ENCODE results near the gene TMEM221. TPM values are rescaled to one million over a fixed set of nuclear protein-coding genes. Genes with fewer than 3 reads are reported as not detected.

Gene TMEM221
- total and polyA plus RNA-seq, 11 donors, result 0.04 to 0.52 TPM; not detected in 9

- H3K9me3 ChIP-seq, result peaks cover 0 to 15% (median 2%) of the 10 kb centered on the region in 12 donors
- ATAC-seq (no peak), DNase-seq (no peak)
- H3K27ac ChIP-seq, result no peak overlapping the region
- H3K36me3 ChIP-seq, result no peaks in the 10 kb centered on the region
- peaks cover 0 to 16% (median 6%) of the 10 kb centered on the region in 9 donors for H3K27me3 ChIP-seq
- H3K4me1 ChIP-seq, result peaks cover 2 to 33% (median 15%) of the 10 kb centered on the region in 12 donors
- no peak overlapping the region for H3K4me3 ChIP-seq
- 51 to 63% (median 62%) methylated on average over 1 of the region's 1 CpG for WGBS, 4 donors
- TF ChIP-seq, protein P1, sequence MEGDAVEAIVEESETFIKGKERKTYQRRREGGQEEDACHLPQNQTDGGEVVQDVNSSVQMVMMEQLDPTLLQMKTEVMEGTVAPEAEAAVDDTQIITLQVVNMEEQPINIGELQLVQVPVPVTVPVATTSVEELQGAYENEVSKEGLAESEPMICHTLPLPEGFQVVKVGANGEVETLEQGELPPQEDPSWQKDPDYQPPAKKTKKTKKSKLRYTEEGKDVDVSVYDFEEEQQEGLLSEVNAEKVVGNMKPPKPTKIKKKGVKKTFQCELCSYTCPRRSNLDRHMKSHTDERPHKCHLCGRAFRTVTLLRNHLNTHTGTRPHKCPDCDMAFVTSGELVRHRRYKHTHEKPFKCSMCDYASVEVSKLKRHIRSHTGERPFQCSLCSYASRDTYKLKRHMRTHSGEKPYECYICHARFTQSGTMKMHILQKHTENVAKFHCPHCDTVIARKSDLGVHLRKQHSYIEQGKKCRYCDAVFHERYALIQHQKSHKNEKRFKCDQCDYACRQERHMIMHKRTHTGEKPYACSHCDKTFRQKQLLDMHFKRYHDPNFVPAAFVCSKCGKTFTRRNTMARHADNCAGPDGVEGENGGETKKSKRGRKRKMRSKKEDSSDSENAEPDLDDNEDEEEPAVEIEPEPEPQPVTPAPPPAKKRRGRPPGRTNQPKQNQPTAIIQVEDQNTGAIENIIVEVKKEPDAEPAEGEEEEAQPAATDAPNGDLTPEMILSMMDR (IDR thresholded peaks at IDR 0.05), result no peak
- TF ChIP-seq POLR2A (IDR thresholded peaks at IDR 0.05), result no peak
- intact Hi-C loops (cut with DNase I), result loop anchor here in 6 of 10 donors (5.0 to 10.0 kb wide), 2 partner anchors 94 to 97 kb away; no protein-coding TSS in a partner anchor
Measured at GRCh38 chr19:17389288-17389687, 59.2 kb downstream of the TMEM221 start.

- peak; percentile 66 to 83 (median 68) for DNase-seq
- peaks cover 0 to 14% (median 0%) of the 10 kb centered on the region in 9 donors for H3K27me3 ChIP-seq
- 29 to 45% (median 38%) methylated on average over 10 to 20 of the region's 20 CpGs for WGBS, 4 donors
- peaks cover 0 to 27% (median 11%) of the 10 kb centered on the region in 12 donors for H3K4me1 ChIP-seq
- peaks cover 0 to 15% (median 2%) of the 10 kb centered on the region in 12 donors for H3K9me3 ChIP-seq
- H3K27ac ChIP-seq, result no peak overlapping the region
- ATAC-seq, result peak in 3 of 4 donors; percentile 58 to 73 (median 69)
- TF ChIP-seq, protein P1 (IDR thresholded peaks at IDR 0.05), result peak; percentile 75 to 95 (median 90)
- no peak for TF ChIP-seq POLR2A (IDR thresholded peaks at IDR 0.05)
- intact Hi-C loops (cut with DNase I), result loop anchor here (1.0 to 10.0 kb wide), 7 partner anchors 39 to 94 kb away; no protein-coding TSS in a partner anchor
- H3K36me3 ChIP-seq, result no peaks in the 10 kb centered on the region
- no peak overlapping the region for H3K4me3 ChIP-seq
Measured at GRCh38 chr19:17385878-17386611, 62.4 kb downstream of the TMEM221 start.

Other genes with a start within 250 kb of the TMEM221 start
- 10 to 100 TPM; 22.5 to 34.4 (median 25.8) TPM for gene USE1, start 233.3 kb downstream of the TMEM221 start, total RNA-seq
- 10 to 100 TPM; 60.6 to 69.6 TPM for gene USE1, start 233.3 kb downstream of the TMEM221 start, polyA plus RNA-seq
- gene OCEL1, start 222.4 kb downstream of the TMEM221 start, total RNA-seq, result 10 to 100 TPM in 6 of 9 donors, 1 to 10 TPM in 3; 8.7 to 27.2 (median 16.8) TPM
- gene OCEL1, start 222.4 kb downstream of the TMEM221 start, polyA plus RNA-seq, result 10 to 100 TPM; 15.6 to 35.2 TPM
- gene NR2F6, start 202.7 kb downstream of the TMEM221 start, total RNA-seq, result 100 to 1,000 TPM in 2 of 9 donors, 10 to 100 TPM in 7; 34.7 to 117 (median 47.0) TPM
- 10 to 100 TPM; 30.8 to 38.3 TPM for gene NR2F6, start 202.7 kb downstream of the TMEM221 start, polyA plus RNA-seq
- 10 to 100 TPM in 1 of 9 donors, 1 to 10 TPM in 8; 3.7 to 14.6 (median 7.3) TPM for gene USHBP1, start 183.9 kb downstream of the TMEM221 start, total RNA-seq
- 10 to 100 TPM; 11.1 to 12.4 TPM for gene USHBP1, start 183.9 kb downstream of the TMEM221 start, polyA plus RNA-seq
- 10 to 100 TPM; 60.9 to 92.4 (median 75.9) TPM for gene BABAM1, start 181.2 kb downstream of the TMEM221 start, total RNA-seq
- 10 to 100 TPM; 67.2 to 73.5 TPM for gene BABAM1, start 181.2 kb downstream of the TMEM221 start, polyA plus RNA-seq
- gene ANKLE1, start 166.8 kb downstream of the TMEM221 start, total RNA-seq, result under 1 TPM in 7 of 9 donors, not detected in 2; 0.07 to 0.44 (median 0.23) TPM
- gene ANKLE1, start 166.8 kb downstream of the TMEM221 start, polyA plus RNA-seq, result under 1 TPM; 0.08 to 0.36 TPM
- gene ABHD8, start 145.2 kb downstream of the TMEM221 start, total RNA-seq, result 10 to 100 TPM in 5 of 9 donors, 1 to 10 TPM in 4; 7.4 to 21.8 (median 10.3) TPM
- gene ABHD8, start 145.2 kb downstream of the TMEM221 start, polyA plus RNA-seq, result 10 to 100 TPM; 11.6 to 19.2 TPM
- 100 to 1,000 TPM in 8 of 9 donors, 10 to 100 TPM in 1; 97.8 to 389 (median 174) TPM for gene MRPL34, start 142.8 kb downstream of the TMEM221 start, total RNA-seq
- 100 to 1,000 TPM; 296 to 325 TPM for gene MRPL34, start 142.8 kb downstream of the TMEM221 start, polyA plus RNA-seq
- gene DDA1, start 139.1 kb downstream of the TMEM221 start, total RNA-seq, result 10 to 100 TPM; 13.9 to 47.1 (median 35.7) TPM
- 10 to 100 TPM; 64.8 to 84.6 TPM for gene DDA1, start 139.1 kb downstream of the TMEM221 start, polyA plus RNA-seq
- gene ANO8, start 113.8 kb downstream of the TMEM221 start, total RNA-seq, result 10 to 100 TPM in 2 of 9 donors, 1 to 10 TPM in 7; 6.4 to 11.0 (median 7.9) TPM
- gene ANO8, start 113.8 kb downstream of the TMEM221 start, polyA plus RNA-seq, result 1 to 10 TPM; 4.8 to 8.3 TPM
- gene GTPBP3, start 111.1 kb downstream of the TMEM221 start, total RNA-seq, result 10 to 100 TPM in 7 of 9 donors, 1 to 10 TPM in 2; 6.3 to 20.1 (median 11.3) TPM
- gene GTPBP3, start 111.1 kb downstream of the TMEM221 start, polyA plus RNA-seq, result 10 to 100 TPM in 1 of 2 donors, 1 to 10 TPM in 1; 8.9 to 13.0 TPM
- 10 to 100 TPM in 4 of 9 donors, 1 to 10 TPM in 5; 7.1 to 52.8 (median 9.5) TPM for gene PLVAP, start 71.3 kb downstream of the TMEM221 start, total RNA-seq
- 10 to 100 TPM; 26.4 to 50.1 TPM for gene PLVAP, start 71.3 kb downstream of the TMEM221 start, polyA plus RNA-seq
- gene CCDC194, start 54.5 kb downstream of the TMEM221 start, total RNA-seq, result under 1 TPM in 2 of 9 donors, not detected in 7; 0.37 to 0.53 TPM
- gene CCDC194, start 54.5 kb downstream of the TMEM221 start, polyA plus RNA-seq, result under 1 TPM in 1 of 2 donors, not detected in 1; 0.23 TPM
- gene BST2, start 43.0 kb downstream of the TMEM221 start, total RNA-seq, result 100 to 1,000 TPM in 1 of 9 donors, 10 to 100 TPM in 8; 28.6 to 116 (median 49.4) TPM
- 10 to 100 TPM; 37.1 to 64.1 TPM for gene BST2, start 43.0 kb downstream of the TMEM221 start, polyA plus RNA-seq
- gene MVB12A, start 28.6 kb downstream of the TMEM221 start, total RNA-seq, result 10 to 100 TPM; 11.8 to 41.5 (median 18.5) TPM
- 10 to 100 TPM; 30.7 to 46.5 TPM for gene MVB12A, start 28.6 kb downstream of the TMEM221 start, polyA plus RNA-seq
- 1 to 10 TPM in 1 of 9 donors, under 1 TPM in 3, not detected in 5; 0.32 to 1.1 (median 0.57) TPM for gene NXNL1, start 12.3 kb upstream of the TMEM221 start, total RNA-seq
- under 1 TPM in 1 of 2 donors, not detected in 1; 0.69 TPM for gene NXNL1, start 12.3 kb upstream of the TMEM221 start, polyA plus RNA-seq
- 10 to 100 TPM; 32.6 to 70.3 (median 52.7) TPM for gene SLC27A1, start 21.9 kb upstream of the TMEM221 start, total RNA-seq
- gene SLC27A1, start 21.9 kb upstream of the TMEM221 start, polyA plus RNA-seq, result 10 to 100 TPM; 22.1 to 47.6 TPM
- gene PGLS, start 63.0 kb upstream of the TMEM221 start, total RNA-seq, result 10 to 100 TPM; 15.5 to 57.1 (median 27.0) TPM
- 10 to 100 TPM; 28.8 to 45.9 TPM for gene PGLS, start 63.0 kb upstream of the TMEM221 start, polyA plus RNA-seq
- 100 to 1,000 TPM in 1 of 9 donors, 10 to 100 TPM in 8; 23.7 to 117 (median 32.6) TPM for gene COLGALT1, start 107.0 kb upstream of the TMEM221 start, total RNA-seq
- 10 to 100 TPM; 16.1 to 49.8 TPM for gene COLGALT1, start 107.0 kb upstream of the TMEM221 start, polyA plus RNA-seq
- gene UNC13A, start 239.7 kb upstream of the TMEM221 start, total RNA-seq, result 1 to 10 TPM in 1 of 9 donors, under 1 TPM in 7, not detected in 1; 0.02 to 1.1 (median 0.09) TPM
- gene UNC13A, start 239.7 kb upstream of the TMEM221 start, polyA plus RNA-seq, result under 1 TPM; 0.04 to 0.19 TPM

Data from heart left ventricle (tissue), 16 donors.